CD14-positive monocyte (primary cell): ENCODE measurements around the gene NTF4. TPM values are rescaled to one million over a fixed set of nuclear protein-coding genes. Genes with fewer than 3 reads are reported as not detected.
A peak's percentile ranks its signal among the peaks of the same experiment; 100 is the strongest.

Experiments used
- DNase-seq, 3 donors: peaks; one replicate each; pipeline ENCODE4 v3.0.0-alpha.2; 2011 to 2022
- H2AFZ ChIP-seq: 2 replicates; pipeline ENCODE4 v1.6.0; 2012; ENCODE audit warnings: mild to moderate bottlenecking, low read depth, low read length, inconsistent platforms; ENCODE audit not compliant: insufficient read depth, poor library complexity, severe bottlenecking
- H3K27ac ChIP-seq, 2 donors: 1 replicate in 1 of 2; 2 replicates in 1 of 2; pipeline ENCODE4 v1.5.1; 2012 to 2013; ENCODE audit warnings: low read length in 2 of 2, control low read depth in 1 of 2, inconsistent platforms in 1 of 2, low read depth in 1 of 2, mild to moderate bottlenecking in 1 of 2
- H3K27me3 ChIP-seq, 2 donors: one replicate each; pipeline versions ENCODE4 v1.6.0 to v1.6.1; 2011 to 2013; ENCODE audit warnings: low read length in 2 of 2; ENCODE audit not compliant: control insufficient read depth in 2 of 2, insufficient read depth in 2 of 2
- H3K36me3 ChIP-seq, 2 donors: replicated peaks in 1 of 2; 1 replicate in 1 of 2; 2 replicates in 1 of 2; pipeline versions ENCODE4 v1.5.1 to v1.6.1; 2012 to 2013; ENCODE audit warnings: low read length in 2 of 2, control low read depth in 1 of 2, inconsistent platforms in 1 of 2, mild to moderate bottlenecking in 1 of 2; ENCODE audit not compliant: insufficient read depth in 2 of 2, control insufficient read depth in 1 of 2
- H3K4me1 ChIP-seq, 2 donors: 1 replicate in 1 of 2; 2 replicates in 1 of 2; pipeline versions ENCODE4 v1.5.1 to v1.6.1; 2012 to 2013; ENCODE audit warnings: low read length in 2 of 2, control low read depth in 1 of 2, inconsistent platforms in 1 of 2, mild to moderate bottlenecking in 1 of 2, moderate library complexity in 1 of 2; ENCODE audit not compliant: insufficient read depth in 2 of 2, control insufficient read depth in 1 of 2
- H3K4me2 ChIP-seq: replicated peaks from 2 replicates; pipeline ENCODE3; 2012; ENCODE audit warnings: low read length, moderate library complexity, mild to moderate bottlenecking; ENCODE audit not compliant: poor library complexity, severe bottlenecking; ENCODE audit errors: extremely low read depth
- H3K4me3 ChIP-seq, 3 experiments: fragments of 200-600 bp in 1 of 3; sonication (generic) in 1 of 3; replicated peaks in 1 of 3; 1 replicate in 2 of 3; 2 replicates in 1 of 3; pipeline ENCODE4 v1.5.1; 2011 to 2013; ENCODE audit warnings: low read length in 3 of 3, mild to moderate bottlenecking in 3 of 3, control low read depth in 2 of 3, low read depth in 2 of 3, inconsistent platforms in 1 of 3, moderate library complexity in 1 of 3
- H3K79me2 ChIP-seq: 2 replicates; pipeline ENCODE4 v1.6.0; 2012; ENCODE audit warnings: mild to moderate bottlenecking, control low read depth, inconsistent platforms, low read length, moderate library complexity; ENCODE audit not compliant: insufficient read depth
- H3K9ac ChIP-seq: 2 replicates; pipeline ENCODE4 v1.6.0; 2017; ENCODE audit warnings: low read length, mild to moderate bottlenecking; ENCODE audit not compliant: insufficient read depth, poor library complexity, severe bottlenecking
- H3K9me3 ChIP-seq, 2 donors: replicated peaks in 1 of 2; 1 replicate in 1 of 2; 2 replicates in 1 of 2; pipeline versions ENCODE4 v1.5.1 to v1.6.1; 2012 to 2013; ENCODE audit warnings: low read length in 2 of 2, control low read depth in 1 of 2; ENCODE audit not compliant: control insufficient read depth in 1 of 2, insufficient read depth in 1 of 2
- H4K20me1 ChIP-seq: 2 replicates; pipeline ENCODE4 v1.6.0; 2012; ENCODE audit warnings: mild to moderate bottlenecking, low read length, control low read depth, moderate library complexity; ENCODE audit not compliant: insufficient read depth
- H3K27ac Mint-ChIP-seq, 7 donors: one replicate each; pipeline ENCODE4 v1.8.0; 2020; ENCODE audit warnings: mild to moderate bottlenecking in 7 of 7, mixed read lengths in 7 of 7, moderate library complexity in 6 of 7, inconsistent platforms in 2 of 7
- H3K27me3 Mint-ChIP-seq, 3 donors: one replicate each; pipeline ENCODE4 v1.8.0; 2021 to 2022; ENCODE audit warnings: low read depth in 3 of 3, mild to moderate bottlenecking in 3 of 3, mixed read lengths in 3 of 3, moderate library complexity in 3 of 3, inconsistent platforms in 1 of 3
- H3K36me3 Mint-ChIP-seq, 2 donors: one replicate each; pipeline ENCODE4 v1.8.0; 2020; ENCODE audit warnings: mixed read lengths in 2 of 2, inconsistent platforms in 1 of 2, mild to moderate bottlenecking in 1 of 2
- H3K4me1 Mint-ChIP-seq: one replicate; pipeline ENCODE4 v1.8.0; 2020; ENCODE audit warnings: mild to moderate bottlenecking, mixed read lengths
- H3K4me3 Mint-ChIP-seq, 2 donors: one replicate each; pipeline ENCODE4 v1.8.0; 2020; ENCODE audit warnings: mild to moderate bottlenecking in 2 of 2, mixed read lengths in 2 of 2, moderate library complexity in 1 of 2
- H3K9me3 Mint-ChIP-seq, 7 donors: one replicate each; pipeline ENCODE4 v1.8.0; 2020 to 2022; ENCODE audit warnings: mixed read lengths in 7 of 7, mild to moderate bottlenecking in 6 of 7, moderate library complexity in 6 of 7, inconsistent platforms in 2 of 7
- WGBS: methylation state at CpG from one replicate; pipeline ENCODE4 v1.1.5; 2013; ENCODE audit warnings: missing lambda C conversion rate; ENCODE audit not compliant: insufficient coverage; 5-methylcytosine and 5-hydroxymethylcytosine counted together
- intact Hi-C, 2 donors: fragments of 100-400 bp; cut with micrococcal nuclease; formaldehyde crosslinking; loops; one replicate each; pipeline versions ENCODE4 v1.15.0 to v1.15.1; 2023
- polyA minus RNA-seq: library from RNA; depleted of rRNA, polyadenylated mRNA; stranded (reverse); fragments of >200 nt; gene quantifications from 2 replicates; pipeline ENCODE4 v1.2.3, GENCODE V29; 2012
- polyA plus RNA-seq, 3 donors: library from polyadenylated mRNA; depleted of rRNA in 1 of 3; unstranded in 2 of 3; stranded (reverse) in 1 of 3; fragments of 300-500 nt in 2 of 3; fragments of >200 nt in 1 of 3; fragmentation: Illumina TruSeq in 2 of 3; gene quantifications; 1 replicate in 2 of 3; 2 replicates in 1 of 3; pipeline ENCODE4 v1.2.3, GENCODE V29; 2012 to 2021
- total RNA-seq, 12 experiments: library from RNA in 1 of 12; stranded (reverse) in 1 of 12; fragments of 120-200 nt in 1 of 12; gene quantifications; one replicate each; pipeline ENCODE4 v1.2.4 and lab custom pipeline; 2013 to 2026; ENCODE audit warnings: mixed read lengths in 6 of 12, inconsistent platforms in 1 of 12
- TF ChIP-seq, protein P1 (sequence below): fragments of 200-600 bp; IDR thresholded peaks from one replicate; pipeline ENCODE4 v1.8.0; 2022; ENCODE audit warnings: antibody characterized with exemption, mild to moderate bottlenecking

NTF4 gene, protein sequence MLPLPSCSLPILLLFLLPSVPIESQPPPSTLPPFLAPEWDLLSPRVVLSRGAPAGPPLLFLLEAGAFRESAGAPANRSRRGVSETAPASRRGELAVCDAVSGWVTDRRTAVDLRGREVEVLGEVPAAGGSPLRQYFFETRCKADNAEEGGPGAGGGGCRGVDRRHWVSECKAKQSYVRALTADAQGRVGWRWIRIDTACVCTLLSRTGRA
- not detected for total RNA-seq (2013)
- not detected for polyA plus RNA-seq
- polyA minus RNA-seq, result not detected in 2 replicates
- total RNA-seq (lab: John Stamatoyannopoulos, UW), result 0 to 0.15 (median 0) reads per million in 11 experiments

GRCh38 chr19:49064768-49065611 lies at the start of gene NTF4:
TSS of gene NTF4 (minus strand) at chr19:49064818. CDS start at chr19:49061997, 2,821 bp downstream.
- TF ChIP-seq, protein P1, sequence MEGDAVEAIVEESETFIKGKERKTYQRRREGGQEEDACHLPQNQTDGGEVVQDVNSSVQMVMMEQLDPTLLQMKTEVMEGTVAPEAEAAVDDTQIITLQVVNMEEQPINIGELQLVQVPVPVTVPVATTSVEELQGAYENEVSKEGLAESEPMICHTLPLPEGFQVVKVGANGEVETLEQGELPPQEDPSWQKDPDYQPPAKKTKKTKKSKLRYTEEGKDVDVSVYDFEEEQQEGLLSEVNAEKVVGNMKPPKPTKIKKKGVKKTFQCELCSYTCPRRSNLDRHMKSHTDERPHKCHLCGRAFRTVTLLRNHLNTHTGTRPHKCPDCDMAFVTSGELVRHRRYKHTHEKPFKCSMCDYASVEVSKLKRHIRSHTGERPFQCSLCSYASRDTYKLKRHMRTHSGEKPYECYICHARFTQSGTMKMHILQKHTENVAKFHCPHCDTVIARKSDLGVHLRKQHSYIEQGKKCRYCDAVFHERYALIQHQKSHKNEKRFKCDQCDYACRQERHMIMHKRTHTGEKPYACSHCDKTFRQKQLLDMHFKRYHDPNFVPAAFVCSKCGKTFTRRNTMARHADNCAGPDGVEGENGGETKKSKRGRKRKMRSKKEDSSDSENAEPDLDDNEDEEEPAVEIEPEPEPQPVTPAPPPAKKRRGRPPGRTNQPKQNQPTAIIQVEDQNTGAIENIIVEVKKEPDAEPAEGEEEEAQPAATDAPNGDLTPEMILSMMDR, result no peak
- Mint-ChIP-seq H3K9me3 (peaks cover 2 to 17% (median 6%) of the 10 kb centered on the region in 7 donors), H3K36me3 (no peaks in the 10 kb centered on the region), H3K27ac (no peak within 1 kb of the TSS), H3K4me3 (peak within 1 kb of the TSS in 1 of 2 donors; percentile 57), H3K4me1 (no peaks in the 10 kb centered on the region), H3K27me3 (peaks cover 79 to 93% (median 81%) of the 10 kb centered on the region in 3 donors)
- Histone ChIP-seq H2AFZ (no peak within 1 kb of the TSS), H3K9ac (no peak within 1 kb of the TSS), H3K27me3 (peaks cover 27 to 80% of the 10 kb centered on the region in 2 donors), H3K4me2 (no peak within 1 kb of the TSS), H3K4me1 (no peaks in the 10 kb centered on the region), H3K4me3 (no peak within 1 kb of the TSS), H3K27ac (no peak within 1 kb of the TSS), H3K79me2 (no peaks in the 10 kb centered on the region), H4K20me1 (no peaks in the 10 kb centered on the region), H3K36me3 (no peaks in the 10 kb centered on the region), H3K9me3 (no peaks in the 10 kb centered on the region)
- intact Hi-C loops, result no loop called here
- WGBS, result 7% methylated on average over 44 of the region's 53 CpGs
- no peak for DNase-seq
